Measurements from ENCODE around the gene PRRT3.
A peak's percentile ranks its signal among the peaks of the same experiment; 100 is the strongest.
"Not testable (repeated sequence)": the region's sequence is repeated elsewhere in the genome, so short reads cannot be mapped to it uniquely, and the experiment has no call there.

Gene PRRT3

GRCh38 chr3:9947025-9947995 lies 4.9 kb downstream of the PRRT3 start:
- peak; percentile 13 for DNase-seq (ENCODE audit: low spot score)

DNA sequence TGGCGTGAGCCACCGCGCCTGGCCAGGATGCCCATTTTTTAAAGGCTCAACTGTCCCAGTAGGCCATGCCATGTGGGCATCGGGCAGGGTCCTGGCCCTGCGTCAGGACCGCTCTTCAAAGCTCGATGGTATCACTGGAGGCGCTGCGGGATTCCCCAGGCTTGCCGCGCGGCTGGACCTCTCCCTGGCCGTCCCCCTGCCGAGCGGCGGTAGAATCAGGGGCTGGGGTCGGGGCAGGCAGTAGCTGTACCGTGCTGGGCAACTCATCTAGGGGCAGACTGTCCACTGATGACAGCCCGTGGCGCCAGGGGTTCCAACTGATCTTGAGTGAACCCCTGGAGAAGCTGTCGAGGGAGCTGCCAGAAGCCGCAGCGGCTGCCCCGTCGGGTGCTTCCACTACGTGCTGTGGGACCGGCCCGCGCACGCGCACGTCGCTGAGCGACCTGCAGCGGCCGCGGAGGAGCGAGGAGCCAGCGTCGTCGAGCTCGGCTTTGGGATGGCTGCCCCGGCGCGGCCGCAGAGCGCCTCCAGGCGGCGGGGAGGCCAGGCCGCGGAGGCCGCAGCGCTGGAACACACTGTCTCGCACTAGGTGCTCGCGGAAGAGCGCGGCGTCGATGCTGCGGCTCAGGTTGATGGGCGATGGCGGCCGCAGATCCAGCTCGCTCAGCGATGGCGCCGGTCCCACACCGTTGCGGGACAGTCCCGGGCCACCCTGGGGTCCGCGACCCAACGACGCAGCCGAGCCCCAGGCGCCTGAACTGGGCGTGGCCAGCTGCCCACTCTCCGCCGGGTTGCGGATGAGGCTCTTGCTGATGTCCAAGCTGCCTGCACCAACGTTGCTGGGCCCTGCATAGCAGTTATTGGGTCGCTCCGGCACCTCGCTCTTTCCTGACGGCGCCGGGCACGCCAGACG lies 5.8 kb downstream of the PRRT3 start:
- peak; percentile 47 for DNase-seq (ENCODE audit: low spot score)

- no peak for DNase-seq (ENCODE audit: low spot score)
Measured at GRCh38 chr3:9945358-9945757, 6.8 kb downstream of the PRRT3 start.

DNA sequence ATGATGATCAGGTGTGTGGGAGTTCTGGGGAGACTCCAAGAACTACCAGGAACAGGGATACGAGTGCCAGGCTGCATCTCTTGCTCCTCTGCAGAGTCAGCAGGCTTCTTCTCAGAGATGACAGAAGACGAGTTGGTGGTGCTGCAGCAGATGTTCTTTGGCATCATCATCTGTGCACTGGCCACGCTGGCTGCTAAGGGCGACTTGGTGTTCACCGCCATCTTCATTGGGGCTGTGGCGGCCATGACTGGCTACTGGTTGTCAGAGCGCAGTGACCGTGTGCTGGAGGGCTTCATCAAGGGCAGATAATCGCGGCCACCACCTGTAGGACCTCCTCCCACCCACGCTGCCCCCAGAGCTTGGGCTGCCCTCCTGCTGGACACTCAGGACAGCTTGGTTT lies 7.9 kb downstream of the PRRT3 start:
- no peak for DNase-seq (ENCODE audit: low spot score)

- DNase-seq (ENCODE audit: low spot score), result no peak
Measured at GRCh38 chr3:9942934-9943690, 9.1 kb downstream of the PRRT3 start.

DNA sequence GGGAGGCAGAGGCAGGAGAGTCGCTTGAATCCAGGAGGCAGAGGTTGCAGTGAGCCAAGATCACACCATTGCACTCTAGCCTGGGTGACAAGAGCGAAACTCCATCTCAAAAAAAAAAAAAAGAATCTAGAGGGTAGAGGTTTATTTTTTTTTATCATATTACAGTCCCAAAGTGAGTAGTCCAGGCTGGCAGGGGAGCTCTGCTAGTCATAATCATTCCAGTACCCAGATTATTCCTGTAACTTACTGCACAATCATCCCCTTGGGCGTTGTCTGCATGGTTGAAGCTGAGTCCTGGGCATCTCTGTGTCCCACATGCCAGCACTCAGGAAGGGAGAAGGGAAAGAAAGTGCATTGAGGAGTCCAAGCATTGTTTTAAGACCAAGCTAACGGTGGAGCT lies 10.0 kb downstream of the PRRT3 start:
- DNase-seq (ENCODE audit: low spot score), result no peak

GRCh38 chr3:9940746-9941145 lies 11.5 kb downstream of the PRRT3 start:
- DNase-seq (ENCODE audit: low spot score), result no peak

DNA sequence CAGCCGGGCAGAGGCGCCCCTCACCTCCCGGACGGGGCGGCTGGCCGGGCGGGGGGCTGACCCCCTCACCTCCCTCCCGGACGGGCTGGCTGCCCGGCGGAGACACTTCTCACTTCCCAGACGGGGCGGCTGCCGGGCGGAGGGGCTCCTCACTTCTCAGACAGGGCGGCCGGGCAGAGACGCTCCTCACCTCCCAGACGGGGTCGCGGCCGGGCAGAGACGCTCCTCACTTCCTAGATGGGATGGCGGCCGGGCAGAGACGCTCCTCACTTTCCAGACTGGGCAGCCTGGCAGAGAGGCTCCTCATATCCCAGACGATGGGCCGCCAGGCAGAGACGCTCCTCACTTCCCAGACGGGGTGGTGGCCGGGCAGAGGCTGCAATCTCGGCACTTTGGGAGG lies 12.3 kb downstream of the PRRT3 start:
- not testable (repeated sequence) for DNase-seq (ENCODE audit: low spot score)

- no peak for DNase-seq (ENCODE audit: low spot score)
Measured at GRCh38 chr3:9938966-9939365, 13.2 kb downstream of the PRRT3 start.

- DNase-seq (ENCODE audit: low spot score), result no peak
Measured at GRCh38 chr3:9937486-9938238, 14.5 kb downstream of the PRRT3 start.

- DNase-seq (ENCODE audit: low spot score), result no peak
Measured at GRCh38 chr3:9935966-9936510, 16.2 kb downstream of the PRRT3 start.

DNA sequence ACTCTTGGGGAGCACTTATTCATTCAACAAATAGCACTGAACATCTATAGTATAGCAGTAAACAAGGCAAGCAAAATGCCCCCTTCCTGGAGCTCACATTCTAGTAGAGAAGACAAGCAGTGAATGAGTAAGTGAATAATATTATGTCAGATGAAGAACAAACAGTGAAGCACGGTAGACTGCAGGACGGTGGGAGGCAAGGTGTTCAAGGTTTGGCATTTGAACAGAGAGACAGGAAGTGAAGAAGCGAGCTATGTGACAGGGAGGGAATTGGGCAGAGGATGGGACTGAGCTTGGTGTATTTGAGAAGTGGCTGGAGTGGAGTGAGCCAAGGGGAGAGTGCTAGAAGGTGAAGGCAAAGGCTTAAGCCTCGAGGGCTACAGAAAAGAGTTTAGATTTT lies 17.2 kb downstream of the PRRT3 start:
- no peak for DNase-seq (ENCODE audit: low spot score)

- no peak for DNase-seq (ENCODE audit: low spot score)
Measured at GRCh38 chr3:9934235-9934621, 18.0 kb downstream of the PRRT3 start.

DNA sequence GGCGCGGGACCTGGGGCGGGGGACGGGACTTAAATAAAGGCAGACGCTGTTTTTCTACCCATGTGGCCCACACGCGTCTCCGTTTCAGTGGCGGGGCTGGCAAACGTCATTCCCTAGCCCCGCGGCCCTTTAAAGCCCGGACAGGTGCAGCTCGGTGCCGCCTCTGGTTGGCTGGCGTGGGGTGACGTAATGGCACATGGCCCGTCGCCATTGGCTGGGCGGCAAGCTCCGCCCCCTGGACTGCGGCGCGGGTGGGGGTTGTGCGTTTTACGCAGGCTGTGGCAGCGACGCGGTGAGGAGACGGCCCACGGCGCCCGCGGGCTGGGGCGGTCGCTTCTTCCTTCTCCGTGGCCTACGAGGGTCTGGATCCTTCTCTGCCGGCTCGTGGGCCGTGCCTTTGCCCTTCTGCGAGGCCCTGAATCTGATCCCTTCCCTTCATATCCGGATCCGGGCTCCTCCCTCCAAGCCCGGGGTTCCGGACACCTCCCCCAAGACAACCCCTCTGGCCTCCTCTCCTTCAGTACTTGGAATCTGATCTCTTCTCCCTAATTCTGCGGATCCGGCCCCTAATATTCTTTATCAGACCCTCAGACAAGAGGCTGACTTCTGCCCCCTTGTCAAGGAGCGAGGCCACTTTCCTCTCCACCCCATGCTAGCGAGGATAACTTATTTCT lies 18.5 kb downstream of the PRRT3 start, which contains the start of gene CRELD1:
Gene CRELD1, plus strand, starts transcription at position 274 of the 674 bp plus-strand sequence. CDS start 605 bp downstream, outside the sequence.
- peak; percentile 43 for DNase-seq (ENCODE audit: low spot score)

DNA sequence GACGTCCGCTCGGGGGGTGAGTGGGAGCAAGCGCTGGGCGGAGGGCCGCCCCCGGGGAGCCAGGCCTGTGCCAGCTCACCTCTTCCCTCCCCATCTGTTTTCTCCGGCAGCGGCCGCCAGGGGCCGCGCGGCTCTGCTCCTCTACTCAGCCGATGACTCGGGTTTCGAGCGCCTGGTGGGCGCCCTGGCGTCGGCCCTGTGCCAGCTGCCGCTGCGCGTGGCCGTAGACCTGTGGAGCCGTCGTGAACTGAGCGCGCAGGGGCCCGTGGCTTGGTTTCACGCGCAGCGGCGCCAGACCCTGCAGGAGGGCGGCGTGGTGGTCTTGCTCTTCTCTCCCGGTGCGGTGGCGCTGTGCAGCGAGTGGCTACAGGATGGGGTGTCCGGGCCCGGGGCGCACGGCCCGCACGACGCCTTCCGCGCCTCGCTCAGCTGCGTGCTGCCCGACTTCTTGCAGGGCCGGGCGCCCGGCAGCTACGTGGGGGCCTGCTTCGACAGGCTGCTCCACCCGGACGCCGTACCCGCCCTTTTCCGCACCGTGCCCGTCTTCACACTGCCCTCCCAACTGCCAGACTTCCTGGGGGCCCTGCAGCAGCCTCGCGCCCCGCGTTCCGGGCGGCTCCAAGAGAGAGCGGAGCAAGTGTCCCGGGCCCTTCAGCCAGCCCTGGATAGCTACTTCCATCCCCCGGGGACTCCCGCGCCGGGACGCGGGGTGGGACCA lies 19.2 kb downstream of the PRRT3 start:
- peak; percentile 23 for DNase-seq (ENCODE audit: low spot score)

DNA sequence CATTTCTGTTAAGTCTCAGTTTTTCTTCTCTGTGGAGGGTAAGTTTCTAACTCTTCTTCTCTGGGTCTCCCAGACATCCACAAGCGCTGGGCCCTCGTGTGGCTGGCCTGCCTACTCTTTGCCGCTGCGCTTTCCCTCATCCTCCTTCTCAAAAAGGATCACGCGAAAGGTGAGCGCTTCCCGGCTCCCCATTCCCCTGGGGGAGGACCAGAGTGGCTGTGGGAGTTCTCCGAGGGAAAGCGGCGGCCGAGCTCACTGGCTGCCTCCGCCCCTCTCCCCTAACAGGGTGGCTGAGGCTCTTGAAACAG lies 19.7 kb downstream of the PRRT3 start:
- no peak for DNase-seq (ENCODE audit: low spot score)

- DNase-seq (ENCODE audit: low spot score), result no peak
Measured at GRCh38 chr3:9930804-9931418, 21.3 kb downstream of the PRRT3 start.

DNA sequence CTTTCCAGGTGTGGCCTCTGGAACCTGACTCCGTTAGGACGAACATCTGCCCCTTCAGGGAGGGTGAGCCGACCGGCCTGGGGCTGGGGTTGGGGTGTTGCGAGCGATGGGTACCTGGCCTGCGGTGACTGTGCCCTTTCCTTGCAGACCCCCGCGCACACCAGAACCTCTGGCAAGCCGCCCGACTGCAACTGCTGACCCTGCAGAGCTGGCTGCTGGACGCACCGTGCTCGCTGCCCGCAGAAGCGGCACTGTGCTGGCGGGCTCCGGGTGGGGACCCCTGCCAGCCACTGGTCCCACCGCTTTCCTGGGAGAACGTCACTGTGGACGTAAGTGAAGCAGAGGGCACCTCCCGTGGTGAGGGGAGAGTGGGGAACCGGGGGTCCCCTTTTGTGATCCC lies 24.1 kb downstream of the PRRT3 start:
- DNase-seq (ENCODE audit: low spot score), result no peak

- DNase-seq (ENCODE audit: low spot score), result no peak
Measured at GRCh38 chr3:9918261-9919038, 33.8 kb downstream of the PRRT3 start.
